ENCODE results near the gene SPTAN1.

DNA sequence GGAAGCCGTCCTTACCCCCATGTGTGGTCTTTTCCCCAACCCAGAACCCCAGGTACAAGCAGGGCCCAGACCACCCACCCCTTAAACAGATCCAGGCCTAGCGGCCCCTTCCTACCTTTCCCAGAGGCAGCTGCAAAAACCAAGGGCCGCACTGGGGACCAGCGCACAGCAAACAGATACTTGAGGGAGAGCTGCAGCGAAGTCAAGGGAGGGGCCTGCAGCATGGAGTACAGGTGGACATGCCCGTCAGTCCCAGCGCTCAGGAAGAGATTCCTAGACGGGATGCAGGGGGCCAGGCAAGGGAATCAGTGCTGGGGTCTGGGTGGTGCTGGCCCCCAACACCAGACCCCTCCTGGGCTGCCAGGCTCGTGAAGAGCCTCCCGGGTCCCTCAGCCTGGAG, 81.7 kb downstream of the SPTAN1 start:
- TF ChIP-seq POLR2A (IDR thresholded peaks at IDR 0.05; ENCODE audit: low read depth) (no peak), POLR2AphosphoS5 (IDR thresholded peaks at IDR 0.05) (no peak)
- TF ChIP-seq, protein P1, sequence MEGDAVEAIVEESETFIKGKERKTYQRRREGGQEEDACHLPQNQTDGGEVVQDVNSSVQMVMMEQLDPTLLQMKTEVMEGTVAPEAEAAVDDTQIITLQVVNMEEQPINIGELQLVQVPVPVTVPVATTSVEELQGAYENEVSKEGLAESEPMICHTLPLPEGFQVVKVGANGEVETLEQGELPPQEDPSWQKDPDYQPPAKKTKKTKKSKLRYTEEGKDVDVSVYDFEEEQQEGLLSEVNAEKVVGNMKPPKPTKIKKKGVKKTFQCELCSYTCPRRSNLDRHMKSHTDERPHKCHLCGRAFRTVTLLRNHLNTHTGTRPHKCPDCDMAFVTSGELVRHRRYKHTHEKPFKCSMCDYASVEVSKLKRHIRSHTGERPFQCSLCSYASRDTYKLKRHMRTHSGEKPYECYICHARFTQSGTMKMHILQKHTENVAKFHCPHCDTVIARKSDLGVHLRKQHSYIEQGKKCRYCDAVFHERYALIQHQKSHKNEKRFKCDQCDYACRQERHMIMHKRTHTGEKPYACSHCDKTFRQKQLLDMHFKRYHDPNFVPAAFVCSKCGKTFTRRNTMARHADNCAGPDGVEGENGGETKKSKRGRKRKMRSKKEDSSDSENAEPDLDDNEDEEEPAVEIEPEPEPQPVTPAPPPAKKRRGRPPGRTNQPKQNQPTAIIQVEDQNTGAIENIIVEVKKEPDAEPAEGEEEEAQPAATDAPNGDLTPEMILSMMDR (IDR thresholded peaks at IDR 0.05) = no peak

Data from esophagus muscularis mucosa (tissue), 3 donors.